ENCODE results near the gene CACYBP. TPM values are rescaled to one million over a fixed set of nuclear protein-coding genes. Genes with fewer than 3 reads are reported as not detected.
A peak's percentile ranks its signal among the peaks of the same experiment; 100 is the strongest.

CACYBP gene
- total and polyA plus RNA-seq, 2 of the 13 experiments (the other 11 are each of a cell fraction or from before 2014, with no cell fraction given) = 18.4 to 183 TPM

GRCh38 chr1:174999216-174999935 is 371 bp upstream of the CACYBP start (continued):
- peak; percentile 91 for TF ChIP-seq CBX5 (CRISPR knock-in tag; IDR thresholded peaks at IDR 0.05; ENCODE audit: borderline replicate concordance)
- TF ChIP-seq HDAC1 (CRISPR knock-in tag; IDR thresholded peaks at IDR 0.05) = peak; percentile 79
- TF ChIP-seq, protein P1, sequence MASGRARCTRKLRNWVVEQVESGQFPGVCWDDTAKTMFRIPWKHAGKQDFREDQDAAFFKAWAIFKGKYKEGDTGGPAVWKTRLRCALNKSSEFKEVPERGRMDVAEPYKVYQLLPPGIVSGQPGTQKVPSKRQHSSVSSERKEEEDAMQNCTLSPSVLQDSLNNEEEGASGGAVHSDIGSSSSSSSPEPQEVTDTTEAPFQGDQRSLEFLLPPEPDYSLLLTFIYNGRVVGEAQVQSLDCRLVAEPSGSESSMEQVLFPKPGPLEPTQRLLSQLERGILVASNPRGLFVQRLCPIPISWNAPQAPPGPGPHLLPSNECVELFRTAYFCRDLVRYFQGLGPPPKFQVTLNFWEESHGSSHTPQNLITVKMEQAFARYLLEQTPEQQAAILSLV (CRISPR knock-in tag; IDR thresholded peaks at IDR 0.05; ENCODE audit: borderline replicate concordance) = 0 out of 2 replicates have a peak, but pooled peaks have one; percentile 21
- TF ChIP-seq NCOR1 (IDR thresholded peaks at IDR 0.05; ENCODE audit: borderline replicate concordance, low read length) = peak; percentile 38; the same call in 1 of the 2 replicates
- TF ChIP-seq ZNF850 (CRISPR knock-in tag; conservative IDR thresholded peaks at IDR 0.05) = no peak
- TF ChIP-seq, protein P2, sequence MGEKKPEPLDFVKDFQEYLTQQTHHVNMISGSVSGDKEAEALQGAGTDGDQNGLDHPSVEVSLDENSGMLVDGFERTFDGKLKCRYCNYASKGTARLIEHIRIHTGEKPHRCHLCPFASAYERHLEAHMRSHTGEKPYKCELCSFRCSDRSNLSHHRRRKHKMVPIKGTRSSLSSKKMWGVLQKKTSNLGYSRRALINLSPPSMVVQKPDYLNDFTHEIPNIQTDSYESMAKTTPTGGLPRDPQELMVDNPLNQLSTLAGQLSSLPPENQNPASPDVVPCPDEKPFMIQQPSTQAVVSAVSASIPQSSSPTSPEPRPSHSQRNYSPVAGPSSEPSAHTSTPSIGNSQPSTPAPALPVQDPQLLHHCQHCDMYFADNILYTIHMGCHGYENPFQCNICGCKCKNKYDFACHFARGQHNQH (CRISPR knock-in tag; IDR thresholded peaks at IDR 0.05) = peak; percentile 83
- TF ChIP-seq MXD4 (CRISPR knock-in tag; IDR thresholded peaks at IDR 0.05) = 0 out of 2 replicates have a peak, but pooled peaks have one; percentile 13
- TF ChIP-seq, protein P3, sequence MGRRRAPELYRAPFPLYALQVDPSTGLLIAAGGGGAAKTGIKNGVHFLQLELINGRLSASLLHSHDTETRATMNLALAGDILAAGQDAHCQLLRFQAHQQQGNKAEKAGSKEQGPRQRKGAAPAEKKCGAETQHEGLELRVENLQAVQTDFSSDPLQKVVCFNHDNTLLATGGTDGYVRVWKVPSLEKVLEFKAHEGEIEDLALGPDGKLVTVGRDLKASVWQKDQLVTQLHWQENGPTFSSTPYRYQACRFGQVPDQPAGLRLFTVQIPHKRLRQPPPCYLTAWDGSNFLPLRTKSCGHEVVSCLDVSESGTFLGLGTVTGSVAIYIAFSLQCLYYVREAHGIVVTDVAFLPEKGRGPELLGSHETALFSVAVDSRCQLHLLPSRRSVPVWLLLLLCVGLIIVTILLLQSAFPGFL (CRISPR knock-in tag; IDR thresholded peaks at IDR 0.05) = no peak
- TF ChIP-seq GMEB1 (CRISPR knock-in tag; IDR thresholded peaks at IDR 0.05; ENCODE audit: borderline replicate concordance) = peak; percentile 99
- peak; percentile 14; the same call in 1 of the 2 replicates for TF ChIP-seq KDM5B (CRISPR knock-in tag; IDR thresholded peaks at IDR 0.05; ENCODE audit: borderline replicate concordance)
- TF ChIP-seq THRA (CRISPR knock-in tag; IDR thresholded peaks at IDR 0.05; ENCODE audit: borderline replicate concordance) = peak; percentile 50
- TF ChIP-seq, protein P4, sequence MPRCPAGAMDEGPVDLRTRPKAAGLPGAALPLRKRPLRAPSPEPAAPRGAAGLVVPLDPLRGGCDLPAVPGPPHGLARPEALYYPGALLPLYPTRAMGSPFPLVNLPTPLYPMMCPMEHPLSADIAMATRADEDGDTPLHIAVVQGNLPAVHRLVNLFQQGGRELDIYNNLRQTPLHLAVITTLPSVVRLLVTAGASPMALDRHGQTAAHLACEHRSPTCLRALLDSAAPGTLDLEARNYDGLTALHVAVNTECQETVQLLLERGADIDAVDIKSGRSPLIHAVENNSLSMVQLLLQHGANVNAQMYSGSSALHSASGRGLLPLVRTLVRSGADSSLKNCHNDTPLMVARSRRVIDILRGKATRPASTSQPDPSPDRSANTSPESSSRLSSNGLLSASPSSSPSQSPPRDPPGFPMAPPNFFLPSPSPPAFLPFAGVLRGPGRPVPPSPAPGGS (CRISPR knock-in tag; IDR thresholded peaks at IDR 0.05) = 0 out of 2 replicates have a peak, but pooled peaks have one; percentile 73
- peak; percentile 80 for TF ChIP-seq SALL2 (CRISPR knock-in tag; IDR thresholded peaks at IDR 0.05)
- no peak for TF ChIP-seq ATF7-NPFF (CRISPR knock-in tag; IDR thresholded peaks at IDR 0.05; ENCODE audit: low read depth)
- peak; percentile 70; the same call in 1 of the 2 replicates for TF ChIP-seq ZBTB43 (CRISPR knock-in tag; conservative IDR thresholded peaks at IDR 0.05)
- no peak; the same call in 1 of the 2 replicates for TF ChIP-seq MYPOP (CRISPR knock-in tag; IDR thresholded peaks at IDR 0.05)
- TF ChIP-seq ZNF766 (CRISPR knock-in tag; IDR thresholded peaks at IDR 0.05; ENCODE audit: borderline replicate concordance) = 0 out of 2 replicates have a peak, but pooled peaks have one; percentile 17

All from HepG2 (cell line).